ENCODE data around the gene TNFRSF6B.

GRCh38 chr20:63734946-63735858 lies 38.8 kb downstream of the TNFRSF6B start:
- TF ChIP-seq, protein P1, sequence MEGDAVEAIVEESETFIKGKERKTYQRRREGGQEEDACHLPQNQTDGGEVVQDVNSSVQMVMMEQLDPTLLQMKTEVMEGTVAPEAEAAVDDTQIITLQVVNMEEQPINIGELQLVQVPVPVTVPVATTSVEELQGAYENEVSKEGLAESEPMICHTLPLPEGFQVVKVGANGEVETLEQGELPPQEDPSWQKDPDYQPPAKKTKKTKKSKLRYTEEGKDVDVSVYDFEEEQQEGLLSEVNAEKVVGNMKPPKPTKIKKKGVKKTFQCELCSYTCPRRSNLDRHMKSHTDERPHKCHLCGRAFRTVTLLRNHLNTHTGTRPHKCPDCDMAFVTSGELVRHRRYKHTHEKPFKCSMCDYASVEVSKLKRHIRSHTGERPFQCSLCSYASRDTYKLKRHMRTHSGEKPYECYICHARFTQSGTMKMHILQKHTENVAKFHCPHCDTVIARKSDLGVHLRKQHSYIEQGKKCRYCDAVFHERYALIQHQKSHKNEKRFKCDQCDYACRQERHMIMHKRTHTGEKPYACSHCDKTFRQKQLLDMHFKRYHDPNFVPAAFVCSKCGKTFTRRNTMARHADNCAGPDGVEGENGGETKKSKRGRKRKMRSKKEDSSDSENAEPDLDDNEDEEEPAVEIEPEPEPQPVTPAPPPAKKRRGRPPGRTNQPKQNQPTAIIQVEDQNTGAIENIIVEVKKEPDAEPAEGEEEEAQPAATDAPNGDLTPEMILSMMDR (conservative IDR thresholded peaks at IDR 0.05 in 1 of 2, IDR thresholded peaks at IDR 0.05 in 1 of 2; ENCODE audit: low read depth in 1 of 2, low read length in 2 of 2): no peak
- TF ChIP-seq EZH2 (IDR thresholded peaks at IDR 0.05; ENCODE audit: low read length, missing control alignments): no peak

All from fibroblast of lung (primary cell).